HG02885 (cell line): ENCODE measurements around the gene FADS3.
"Not testable (repeated sequence)": the region's sequence is repeated elsewhere in the genome, so short reads cannot be mapped to it uniquely, and the experiment has no call there.

Source experiments
- ATAC-seq: cut with Tn5 transposase; IDR thresholded peaks from one replicate; pipeline ENCODE4 v1.9.1; 2021; ENCODE audit warnings: mild to moderate bottlenecking; ENCODE audit not compliant: unreplicated experiment, poor library complexity

Gene FADS3

DNA sequence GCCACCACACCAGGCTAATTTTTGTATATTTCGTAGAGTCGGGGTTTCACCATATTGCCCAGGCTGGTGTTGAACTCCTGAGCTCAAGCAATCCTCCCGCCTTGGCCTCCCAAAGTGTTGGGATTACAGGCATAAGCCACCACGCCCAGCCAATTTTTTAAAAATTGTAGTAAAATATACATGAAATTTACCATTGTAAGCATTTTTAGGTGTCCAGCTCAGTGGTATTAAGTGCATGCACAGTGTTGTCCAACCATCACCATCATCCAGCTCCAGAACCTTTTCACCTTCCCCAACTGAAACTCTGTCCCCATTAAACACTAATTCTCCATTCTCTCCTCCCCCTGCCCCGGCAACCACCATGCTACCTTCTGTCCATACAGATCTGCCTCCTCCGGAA is 8.5 kb downstream of the FADS3 start:
- ATAC-seq, result no peak

GRCh38 chr11:61882267-61882666 is 9.1 kb downstream of the FADS3 start:
- ATAC-seq, result not testable (repeated sequence)

DNA sequence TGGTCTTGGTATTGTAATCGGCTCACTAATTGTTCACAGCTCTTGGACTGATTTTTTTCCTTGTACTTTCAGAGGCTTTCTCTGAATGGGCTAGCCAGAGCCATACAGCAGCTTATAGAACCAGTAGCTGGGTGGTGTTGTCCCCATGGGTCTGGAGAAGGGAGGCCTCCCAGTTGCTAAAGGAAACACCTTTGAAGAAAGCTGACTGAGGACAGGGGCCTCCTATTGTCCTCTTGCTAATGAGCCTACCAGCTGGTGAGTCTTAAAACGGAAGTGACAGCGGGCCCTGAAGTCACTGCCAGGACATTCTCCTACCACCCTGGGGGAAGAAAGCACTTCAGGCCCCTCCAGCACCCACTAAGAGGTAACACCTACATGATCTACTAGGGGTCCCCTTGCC is 9.9 kb downstream of the FADS3 start:
- no peak for ATAC-seq

GRCh38 chr11:61880454-61880853 is 10.9 kb downstream of the FADS3 start:
- ATAC-seq, result no peak

DNA sequence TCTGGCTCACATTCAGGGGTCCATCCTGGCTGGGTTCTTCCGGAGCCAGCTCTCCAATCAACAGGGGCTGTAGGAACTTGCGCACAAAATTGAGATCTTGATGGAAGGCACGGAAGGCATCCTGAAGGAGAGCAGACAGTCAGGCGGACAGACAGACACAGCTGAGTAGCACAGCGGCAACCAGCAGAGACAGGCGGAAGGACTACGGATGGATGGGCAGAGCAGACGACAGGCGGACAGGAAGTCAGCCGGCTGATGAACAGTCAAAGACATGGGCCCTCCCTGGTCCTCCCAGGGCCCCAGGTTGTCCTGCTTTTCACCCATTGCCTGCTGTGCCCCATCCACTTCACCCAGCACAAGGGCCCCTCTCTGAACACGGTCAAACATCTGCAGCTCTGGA is 11.3 kb downstream of the FADS3 start:
- ATAC-seq, result no peak

- no peak for ATAC-seq
Measured at GRCh38 chr11:61879152-61879551, 12.2 kb downstream of the FADS3 start.

GRCh38 chr11:61875698-61876097 is 15.6 kb downstream of the FADS3 start:
- no peak for ATAC-seq

- ATAC-seq, result no peak
Measured at GRCh38 chr11:61874853-61875252, 16.5 kb downstream of the FADS3 start.

DNA sequence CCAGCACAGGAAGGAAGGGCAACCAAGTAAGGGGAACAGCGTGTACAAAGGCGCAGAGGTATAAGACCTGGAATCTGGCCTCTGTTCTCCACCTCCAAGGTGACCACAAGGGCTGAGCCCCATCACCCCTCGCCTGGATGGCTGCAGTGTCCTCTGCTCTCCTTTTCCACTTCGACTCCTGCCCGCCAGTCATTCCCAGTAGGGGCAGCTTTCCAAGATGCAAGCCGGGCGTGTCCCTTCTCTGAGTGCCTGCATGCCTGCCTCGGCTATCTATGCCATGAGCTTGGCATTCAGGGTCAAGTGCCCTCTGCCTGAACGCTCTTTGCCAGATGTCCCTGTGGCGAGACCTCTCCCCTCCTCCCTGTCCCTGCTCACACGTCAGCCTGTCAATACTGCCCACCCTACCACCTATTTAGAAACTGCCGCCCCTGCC is 17.0 kb downstream of the FADS3 start:
- no peak for ATAC-seq

- ATAC-seq, result no peak
Measured at GRCh38 chr11:61873588-61874376, 17.6 kb downstream of the FADS3 start.

DNA sequence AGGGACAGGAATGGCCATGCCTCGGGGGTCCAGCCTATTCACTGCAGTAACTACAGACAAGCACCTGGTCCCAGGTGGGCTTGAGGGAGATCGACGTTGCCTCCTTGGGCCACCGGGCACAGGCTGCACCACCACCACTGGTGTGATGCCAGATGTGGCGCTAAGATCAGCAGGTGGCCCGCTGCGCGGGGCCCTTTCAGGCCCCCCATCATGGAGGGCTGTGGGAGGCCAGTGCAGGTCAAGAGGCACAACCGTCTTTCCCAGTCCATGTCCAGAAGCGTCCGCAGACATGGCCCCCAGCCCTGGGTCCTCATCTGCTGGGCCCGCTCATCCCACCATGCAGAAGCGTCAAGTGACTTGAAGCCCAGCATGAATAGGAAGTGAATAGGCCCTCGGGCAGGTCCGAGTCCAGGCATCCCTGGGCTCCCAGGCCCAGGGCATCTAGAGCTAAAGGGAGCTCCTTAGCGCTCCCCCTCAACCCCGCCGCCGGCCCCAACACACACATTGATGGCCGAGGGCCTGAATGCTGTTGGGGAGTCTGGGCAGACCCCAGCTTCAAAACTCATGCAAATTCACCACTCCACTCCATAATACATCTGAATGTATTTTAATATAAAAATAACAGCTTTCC is 18.3 kb downstream of the FADS3 start:
- no peak for ATAC-seq

DNA sequence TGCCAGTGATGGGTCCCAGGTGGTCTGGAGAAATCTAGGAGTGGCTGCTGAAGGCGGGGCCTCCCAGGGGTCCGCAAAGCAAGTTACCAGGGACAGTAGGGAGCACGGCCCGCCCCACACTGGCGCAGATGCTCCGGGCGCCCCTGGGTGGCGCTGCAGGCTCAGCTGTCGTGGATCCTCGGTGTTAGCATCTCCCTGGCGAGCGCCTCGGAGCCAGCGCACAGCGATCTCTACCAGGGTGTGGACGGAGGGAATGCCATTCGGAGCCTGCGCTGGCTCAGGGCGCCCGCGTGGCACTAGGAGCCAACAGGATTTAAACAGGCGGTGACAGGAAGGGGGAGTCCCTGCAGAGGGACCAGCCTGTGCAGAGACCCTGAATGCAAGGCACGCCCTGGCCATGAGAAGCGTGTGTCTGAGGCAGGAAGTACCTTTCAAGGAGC is 20.2 kb downstream of the FADS3 start:
- peak; percentile 83 for ATAC-seq

GRCh38 chr11:61870541-61871031 is 20.8 kb downstream of the FADS3 start:
- ATAC-seq, result no peak

- no peak for ATAC-seq
Measured at GRCh38 chr11:61869708-61870451, 21.5 kb downstream of the FADS3 start.

GRCh38 chr11:61869429-61869707 is 22.0 kb downstream of the FADS3 start:
- ATAC-seq, result no peak

DNA sequence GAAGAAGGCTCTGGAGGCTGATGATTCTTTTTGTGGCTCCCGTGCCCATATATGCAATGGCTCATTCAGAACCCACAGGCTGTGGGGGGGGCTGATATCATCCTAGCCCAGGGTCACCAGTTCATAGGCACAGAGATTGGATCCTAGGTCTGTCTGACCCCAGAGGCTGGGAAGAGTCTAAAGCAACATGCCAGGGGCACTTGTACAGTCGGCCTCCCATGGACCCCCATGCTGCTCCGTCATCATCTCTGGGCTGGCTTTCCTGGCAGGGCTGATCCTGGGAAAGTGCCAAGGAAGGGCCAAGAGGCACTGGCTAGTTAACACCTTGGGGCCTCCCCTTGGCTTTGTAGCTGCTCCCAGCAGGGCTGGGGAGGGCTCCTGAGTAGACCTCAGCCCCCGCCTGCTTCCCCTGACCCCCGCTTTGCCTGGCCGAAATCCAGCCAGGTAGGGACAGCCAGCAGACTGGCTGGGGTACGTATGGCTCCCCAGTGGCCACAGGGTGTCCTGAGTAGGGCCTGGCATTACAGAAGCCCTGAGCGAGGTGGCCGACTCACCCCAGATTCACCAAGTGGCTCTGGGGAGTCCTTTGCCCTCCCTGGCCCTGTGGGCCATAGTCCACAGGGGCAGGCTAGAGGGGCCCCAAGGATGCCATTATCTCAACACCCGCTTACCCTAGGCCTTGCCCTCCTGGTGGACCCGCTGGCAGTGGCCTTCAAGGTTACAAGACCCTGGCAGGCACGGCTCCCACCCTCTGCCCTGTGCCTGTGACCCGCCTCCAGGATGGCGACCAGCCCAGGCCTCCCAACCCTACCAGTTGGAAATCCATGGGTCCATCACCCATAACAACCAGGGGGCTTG is 22.5 kb downstream of the FADS3 start:
- ATAC-seq, result no peak

DNA sequence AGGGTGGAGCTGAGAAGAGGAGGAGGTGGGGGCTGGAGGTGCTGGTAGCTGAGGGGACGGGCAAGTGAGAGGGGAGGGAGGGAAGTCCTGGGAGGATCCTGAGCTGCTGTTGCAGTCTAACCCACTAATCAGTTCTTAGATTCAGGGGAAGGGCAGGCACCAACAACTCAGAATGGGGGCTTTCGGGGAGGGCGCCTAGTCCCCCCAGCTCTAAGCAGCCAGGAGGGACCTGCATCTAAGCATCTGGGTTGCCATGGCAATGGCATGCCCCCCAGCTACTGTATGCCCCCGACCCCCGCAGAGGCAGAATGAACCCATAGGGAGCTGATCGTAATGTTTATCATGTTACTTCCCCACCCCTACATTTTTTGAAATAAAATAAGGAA is 24.4 kb downstream of the FADS3 start:
- ATAC-seq, result no peak

DNA sequence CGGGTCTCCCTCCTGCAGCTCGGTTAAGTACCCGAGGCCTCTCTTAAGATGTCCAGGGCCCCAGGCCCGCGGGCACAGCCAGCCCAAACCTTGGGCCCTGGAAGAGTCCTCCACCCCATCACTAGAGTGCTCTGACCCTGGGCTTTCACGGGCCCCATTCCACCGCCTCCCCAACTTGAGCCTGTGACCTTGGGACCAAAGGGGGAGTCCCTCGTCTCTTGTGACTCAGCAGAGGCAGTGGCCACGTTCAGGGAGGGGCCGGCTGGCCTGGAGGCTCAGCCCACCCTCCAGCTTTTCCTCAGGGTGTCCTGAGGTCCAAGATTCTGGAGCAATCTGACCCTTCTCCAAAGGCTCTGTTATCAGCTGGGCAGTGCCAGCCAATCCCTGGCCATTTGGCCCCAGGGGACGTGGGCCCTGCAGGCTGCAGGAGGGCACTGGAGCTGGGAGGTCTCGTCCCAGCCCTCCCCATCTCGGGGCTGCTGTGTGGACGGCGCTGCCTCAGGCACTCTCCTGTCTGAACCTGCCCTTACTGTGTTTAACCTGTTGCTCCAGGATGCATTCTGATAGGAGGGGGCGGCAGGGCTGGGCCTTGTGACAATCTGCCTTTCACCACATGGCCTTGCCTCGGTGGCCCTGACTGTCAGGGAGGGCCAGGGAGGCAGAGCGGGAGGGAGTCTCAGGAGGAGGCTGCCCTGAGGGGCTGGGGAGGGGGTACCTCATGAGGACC is 25.0 kb downstream of the FADS3 start:
- ATAC-seq, result no peak

GRCh38 chr11:61864814-61865775 is 26.2 kb downstream of the FADS3 start:
- no peak for ATAC-seq
